ENCODE results near the gene CNGA4.
"Not testable (repeated sequence)": the region's sequence is repeated elsewhere in the genome, so short reads cannot be mapped to it uniquely, and the experiment has no call there.

CNGA4 gene

GRCh38 chr11:6228520-6228919 lies 10.4 kb upstream of the CNGA4 start:
- no peak for DNase-seq

GRCh38 chr11:6229911-6230310 lies 9.0 kb upstream of the CNGA4 start:
- no peak for DNase-seq

GRCh38 chr11:6232899-6233298 lies 6.0 kb upstream of the CNGA4 start:
- DNase-seq, result no peak

- DNase-seq, result no peak
Measured at GRCh38 chr11:6233984-6234386, 4.9 kb upstream of the CNGA4 start.

GRCh38 chr11:6234387-6235107 lies 4.3 kb upstream of the CNGA4 start, which contains the start of gene FHIP1B:
Gene FHIP1B, minus strand, starts transcription at chr11:6234636. Its CDS starts 10,120 bp downstream, at chr11:6224516.
- peak; percentile 98 for DNase-seq

GRCh38 chr11:6237266-6237665 lies 1.6 kb upstream of the CNGA4 start:
- DNase-seq, result no peak

GRCh38 chr11:6237761-6238302 lies 1.1 kb upstream of the CNGA4 start:
- no peak for DNase-seq

- DNase-seq, result no peak
Measured at GRCh38 chr11:6240139-6240538, 1.2 kb downstream of the CNGA4 start.

- no peak for DNase-seq
Measured at GRCh38 chr11:6240781-6241180, 1.9 kb downstream of the CNGA4 start.

- DNase-seq, result no peak
Measured at GRCh38 chr11:6241316-6241715, 2.4 kb downstream of the CNGA4 start.

- DNase-seq, result no peak
Measured at GRCh38 chr11:6245536-6245935, 6.6 kb downstream of the CNGA4 start.

GRCh38 chr11:6248248-6248647 lies 9.4 kb downstream of the CNGA4 start:
- DNase-seq, result no peak

GRCh38 chr11:6248897-6249296 lies 10.0 kb downstream of the CNGA4 start:
- DNase-seq, result not testable (repeated sequence)

GRCh38 chr11:6249770-6250555 lies 11.1 kb downstream of the CNGA4 start:
- DNase-seq, result peak; percentile 9

- peak; percentile 18 for DNase-seq
Measured at GRCh38 chr11:6251120-6251733, 12.3 kb downstream of the CNGA4 start.

- no peak for DNase-seq
Measured at GRCh38 chr11:6251990-6252473, 13.1 kb downstream of the CNGA4 start.

- DNase-seq, result no peak
Measured at GRCh38 chr11:6253197-6253596, 14.3 kb downstream of the CNGA4 start.

GRCh38 chr11:6258141-6258540 lies 19.3 kb downstream of the CNGA4 start:
- no peak for DNase-seq

GRCh38 chr11:6258571-6259081 lies 19.7 kb downstream of the CNGA4 start:
- DNase-seq, result no peak

GRCh38 chr11:6260207-6260726 lies 21.4 kb downstream of the CNGA4 start:
- DNase-seq, result no peak

GRCh38 chr11:6263662-6264061 lies 24.8 kb downstream of the CNGA4 start:
- DNase-seq, result no peak

- DNase-seq, result no peak
Measured at GRCh38 chr11:6268820-6269219, 29.9 kb downstream of the CNGA4 start.

GRCh38 chr11:6269994-6270393 lies 31.1 kb downstream of the CNGA4 start:
- no peak for DNase-seq

Data from NCI-H2029 treated with DMSO at 0.1 percent for 48 hours (cell line).